ENCODE results near the gene ACTL6A.

DNA sequence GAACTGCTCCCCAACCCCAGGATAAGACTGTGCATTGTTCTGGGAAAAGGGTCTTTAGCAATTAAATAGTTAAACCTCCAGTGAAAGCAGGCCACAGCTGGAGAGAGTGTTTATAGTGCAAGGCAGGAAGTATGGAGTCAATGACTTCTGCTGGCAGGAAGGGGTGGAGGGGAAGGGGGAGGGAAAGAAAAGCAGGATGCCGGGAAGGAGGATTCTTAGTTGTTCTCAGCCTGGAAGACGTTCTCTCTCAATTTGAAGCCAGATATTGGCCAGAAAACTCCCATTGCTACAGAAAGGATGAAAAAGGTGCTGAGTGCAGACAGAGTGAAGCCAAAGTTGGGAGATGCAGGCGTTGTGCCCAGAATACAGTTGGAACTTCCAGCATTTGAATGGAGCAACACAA lies 35.7 kb upstream of the ACTL6A start:
- TF ChIP-seq, protein P1, sequence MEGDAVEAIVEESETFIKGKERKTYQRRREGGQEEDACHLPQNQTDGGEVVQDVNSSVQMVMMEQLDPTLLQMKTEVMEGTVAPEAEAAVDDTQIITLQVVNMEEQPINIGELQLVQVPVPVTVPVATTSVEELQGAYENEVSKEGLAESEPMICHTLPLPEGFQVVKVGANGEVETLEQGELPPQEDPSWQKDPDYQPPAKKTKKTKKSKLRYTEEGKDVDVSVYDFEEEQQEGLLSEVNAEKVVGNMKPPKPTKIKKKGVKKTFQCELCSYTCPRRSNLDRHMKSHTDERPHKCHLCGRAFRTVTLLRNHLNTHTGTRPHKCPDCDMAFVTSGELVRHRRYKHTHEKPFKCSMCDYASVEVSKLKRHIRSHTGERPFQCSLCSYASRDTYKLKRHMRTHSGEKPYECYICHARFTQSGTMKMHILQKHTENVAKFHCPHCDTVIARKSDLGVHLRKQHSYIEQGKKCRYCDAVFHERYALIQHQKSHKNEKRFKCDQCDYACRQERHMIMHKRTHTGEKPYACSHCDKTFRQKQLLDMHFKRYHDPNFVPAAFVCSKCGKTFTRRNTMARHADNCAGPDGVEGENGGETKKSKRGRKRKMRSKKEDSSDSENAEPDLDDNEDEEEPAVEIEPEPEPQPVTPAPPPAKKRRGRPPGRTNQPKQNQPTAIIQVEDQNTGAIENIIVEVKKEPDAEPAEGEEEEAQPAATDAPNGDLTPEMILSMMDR (IDR thresholded peaks at IDR 0.05) = no peak
- TF ChIP-seq POLR2A (IDR thresholded peaks at IDR 0.05) = no peak

Measured in prostate gland (tissue), 2 donors.